ENCODE measurements around the gene MCTP1.

Gene MCTP1

GRCh38 chr5:94670726-94671125 is 614.2 kb downstream of the MCTP1 start:
- no peak for DNase-seq

DNA sequence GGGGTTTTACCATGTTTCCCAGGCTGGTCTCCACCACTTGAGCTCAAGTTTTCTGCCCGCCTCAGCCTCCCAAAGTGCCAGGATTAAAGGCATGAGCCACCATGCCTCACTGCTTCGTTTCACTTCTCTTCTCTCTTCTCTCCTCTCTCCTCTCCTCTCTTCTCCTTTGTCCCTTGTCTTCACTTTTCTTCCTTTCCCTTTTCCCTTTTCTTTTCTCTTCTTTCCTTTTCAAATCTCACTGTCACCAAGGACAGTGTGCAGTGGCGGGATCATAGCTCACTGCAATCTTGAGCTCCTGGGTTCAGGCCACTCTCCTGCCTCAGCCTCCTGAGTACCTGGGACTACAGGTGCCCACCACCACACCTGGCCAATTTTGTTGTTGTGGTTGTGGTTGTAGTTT is 617.0 kb downstream of the MCTP1 start:
- no peak for DNase-seq

GRCh38 chr5:94661086-94661485 is 623.8 kb downstream of the MCTP1 start:
- DNase-seq, result peak in 9 of 58 donors; percentile 2 to 37 (median 13)

- DNase-seq, result no peak
Measured at GRCh38 chr5:94660506-94660905, 624.4 kb downstream of the MCTP1 start.

GRCh38 chr5:94658272-94658671 is 626.6 kb downstream of the MCTP1 start:
- DNase-seq, result no peak
